H1 (cell line): ENCODE measurements around the gene KCNQ1. TPM values are rescaled to one million over a fixed set of nuclear protein-coding genes. Genes with fewer than 3 reads are reported as not detected.

Experiments
- CTCF ChIA-PET: fragments of 300-600 bp; sonication (Branson Sonifier 250); formaldehyde crosslinking; loops from one replicate; lab custom pipeline; 2021; ENCODE audit not compliant: partially characterized antibody; lab: Charles Lee
- POLR2A ChIA-PET: fragments of 300-600 bp; sonication (Branson Sonifier 250); formaldehyde crosslinking; loops from one replicate; lab custom pipeline; 2021; ENCODE audit warnings: inconsistent platforms; ENCODE audit not compliant: partially characterized antibody; lab: Charles Lee
- DNase-seq, 2 experiments: peaks; one replicate each; pipeline versions ENCODE4 v3.0.0 to v3.0.0-alpha.2; 2010 to 2022; ENCODE audit warnings: low spot score in 2 of 2, low read depth in 1 of 2, mixed read lengths in 1 of 2
- FAIRE-seq: peaks from 2 replicates; lab custom pipeline; 2011; peaks lifted over from hg19 to GRCh38; lab: Jason Lieb, UNC
- H2AFZ ChIP-seq: 2 replicates; pipeline ENCODE4 v1.8.1; 2012; ENCODE audit warnings: low read length, inconsistent platforms
- H2AK5ac ChIP-seq: 2 replicates; pipeline ENCODE4 v1.6.1; 2013; ENCODE audit warnings: low read depth, low read length
- H2BK120ac ChIP-seq: replicated peaks from 2 replicates; pipeline ENCODE3; 2013; ENCODE audit warnings: low read depth, low read length, inconsistent platforms
- H2BK12ac ChIP-seq: 2 replicates; pipeline ENCODE4 v1.6.1; 2013; ENCODE audit warnings: low read depth, low read length
- H2BK15ac ChIP-seq: 2 replicates; pipeline ENCODE4 v1.6.1; 2013; ENCODE audit warnings: low read length
- H2BK20ac ChIP-seq: 2 replicates; pipeline ENCODE4 v1.6.1; 2013; ENCODE audit warnings: low read length
- H2BK5ac ChIP-seq: 2 replicates; pipeline ENCODE4 v1.6.1; 2013; ENCODE audit warnings: low read depth, low read length
- H3K14ac ChIP-seq: 2 replicates; pipeline ENCODE4 v1.6.1; 2013; ENCODE audit warnings: inconsistent platforms; ENCODE audit not compliant: insufficient read length
- H3K18ac ChIP-seq: 2 replicates; pipeline ENCODE4 v1.6.1; 2013; ENCODE audit warnings: low read length; ENCODE audit errors: extremely low read depth
- H3K23ac ChIP-seq: 2 replicates; pipeline ENCODE4 v1.6.1; 2013; ENCODE audit warnings: inconsistent platforms; ENCODE audit not compliant: insufficient read length
- H3K23me2 ChIP-seq: 2 replicates; pipeline ENCODE4 v1.6.1; 2013; ENCODE audit warnings: low read depth, low read length
- H3K27ac ChIP-seq: 2 replicates; pipeline ENCODE4 v1.6.1; 2011; ENCODE audit warnings: low read depth, low read length, inconsistent platforms
- H3K27me3 ChIP-seq, 4 experiments: replicated peaks in 1 of 4; 1 replicate in 1 of 4; 2 replicates in 3 of 4; pipeline versions ENCODE4 v1.6.1 to v1.8.1; 2011 to 2013; ENCODE audit warnings: low read length in 3 of 4, mild to moderate bottlenecking in 3 of 4, inconsistent platforms in 2 of 4, mixed read lengths in 2 of 4, moderate library complexity in 1 of 4; ENCODE audit not compliant: control insufficient read depth in 3 of 4, insufficient read depth in 3 of 4; ENCODE audit errors: extremely low read depth in 1 of 4
- H3K36me3 ChIP-seq, 4 experiments: 2 replicates each; pipeline versions ENCODE4 v1.6.1 to v1.8.1; 2011 to 2013; ENCODE audit warnings: mild to moderate bottlenecking in 4 of 4, low read length in 3 of 4, moderate library complexity in 2 of 4, control low read depth in 1 of 4, inconsistent platforms in 1 of 4; ENCODE audit not compliant: insufficient read depth in 4 of 4, control insufficient read depth in 2 of 4
- H3K4ac ChIP-seq: replicated peaks from 2 replicates; pipeline ENCODE3; 2013; ENCODE audit warnings: low read length, low read depth, mixed read lengths, inconsistent platforms; ENCODE audit not compliant: insufficient read length
- H3K4me1 ChIP-seq, 4 experiments: replicated peaks in 1 of 4; 1 replicate in 1 of 4; 2 replicates in 3 of 4; pipeline versions ENCODE4 v1.6.1 to v1.8.1; 2011 to 2013; ENCODE audit warnings: low read length in 3 of 4, inconsistent platforms in 2 of 4, mixed read lengths in 1 of 4; ENCODE audit not compliant: insufficient read depth in 4 of 4, control insufficient read depth in 3 of 4
- H3K4me2 ChIP-seq, 2 experiments: 2 replicates each; pipeline versions ENCODE4 v1.6.1 to v1.8.1; 2011 to 2013; ENCODE audit warnings: low read depth in 2 of 2, low read length in 2 of 2, control low read depth in 1 of 2, inconsistent platforms in 1 of 2, mild to moderate bottlenecking in 1 of 2; ENCODE audit not compliant: insufficient read depth in 1 of 2
- H3K4me3 ChIP-seq, 4 experiments: fragments of 200-600, 300-600 bp in 1 of 4; sonication (generic), shearing (Covaris generic), sonication (Bioruptor Twin) in 1 of 4; 2 replicates each; pipeline versions ENCODE4 v1.5.1 to v1.8.1; 2011 to 2016; ENCODE audit warnings: low read length in 4 of 4, low read depth in 3 of 4, control low read depth in 2 of 4, inconsistent platforms in 2 of 4, mild to moderate bottlenecking in 2 of 4, mixed read lengths in 1 of 4, moderate library complexity in 1 of 4; ENCODE audit not compliant: insufficient read depth in 2 of 4; ENCODE audit errors: extremely low read depth in 1 of 4
- H3K56ac ChIP-seq: replicated peaks from 2 replicates; pipeline ENCODE3; 2013; ENCODE audit warnings: low read depth, mild to moderate bottlenecking, mixed read lengths, low read length, inconsistent platforms; ENCODE audit not compliant: insufficient read length
- H3K79me1 ChIP-seq: 2 replicates; pipeline ENCODE4 v1.6.1; 2013; ENCODE audit warnings: low read depth, low read length, control low read depth
- H3K79me2 ChIP-seq, 2 experiments: 2 replicates each; pipeline versions ENCODE4 v1.6.1 to v1.8.1; 2012 to 2013; ENCODE audit warnings: low read length in 2 of 2, mild to moderate bottlenecking in 2 of 2, inconsistent platforms in 1 of 2; ENCODE audit not compliant: insufficient read depth in 2 of 2, control insufficient read depth in 1 of 2
- H3K9ac ChIP-seq, 4 experiments: replicated peaks in 1 of 4; 1 replicate in 1 of 4; 2 replicates in 3 of 4; pipeline versions ENCODE4 v1.6.1 to v1.8.1; 2011 to 2013; ENCODE audit warnings: low read depth in 3 of 4, low read length in 3 of 4, control low read depth in 2 of 4, mild to moderate bottlenecking in 2 of 4, moderate library complexity in 2 of 4, inconsistent platforms in 1 of 4; ENCODE audit errors: extremely low read depth in 1 of 4
- H3K9me3 ChIP-seq, 2 experiments: 2 replicates each; pipeline versions ENCODE4 v1.6.1 to v1.8.1; 2012 to 2013; ENCODE audit warnings: mild to moderate bottlenecking in 2 of 2, moderate library complexity in 2 of 2, control low read depth in 1 of 2, inconsistent platforms in 1 of 2, low read depth in 1 of 2, low read length in 1 of 2, mixed read lengths in 1 of 2; ENCODE audit not compliant: insufficient read depth in 2 of 2
- H4K20me1 ChIP-seq, 2 experiments: replicated peaks in 1 of 2; 2 replicates each; pipeline versions ENCODE3 to v1.8.1; 2011 to 2013; ENCODE audit warnings: inconsistent platforms in 2 of 2, low read length in 2 of 2, mild to moderate bottlenecking in 1 of 2; ENCODE audit not compliant: insufficient read depth in 2 of 2, control insufficient read depth in 1 of 2
- H4K5ac ChIP-seq: 2 replicates; pipeline ENCODE4 v1.6.1; 2013; ENCODE audit warnings: low read length, low read depth, mixed read lengths, inconsistent platforms; ENCODE audit not compliant: insufficient read length
- H4K8ac ChIP-seq: 2 replicates; pipeline ENCODE4 v1.8.0; 2013; ENCODE audit warnings: mild to moderate bottlenecking, moderate library complexity, low read length, inconsistent platforms; ENCODE audit not compliant: insufficient read depth; ENCODE audit errors: extremely low read depth
- H4K91ac ChIP-seq: replicated peaks from 2 replicates; pipeline ENCODE3; 2013; ENCODE audit warnings: low read length, mixed read lengths, inconsistent platforms; ENCODE audit not compliant: insufficient read length
- HDAC6 ChIP-seq: IDR thresholded peaks from one replicate; pipeline ENCODE4 v1.7.1; 2012; ENCODE audit warnings: low read depth, mild to moderate bottlenecking, inconsistent platforms, low read length, moderate library complexity
- POLR2AphosphoS5 ChIP-seq: IDR thresholded peaks from 2 replicates; pipeline ENCODE4 v1.6.1; 2011; ENCODE audit warnings: low read depth, low read length
- ZNF274 ChIP-seq: IDR thresholded peaks from 2 replicates; pipeline ENCODE4 v1.7.0; 2012; ENCODE audit warnings: low read length, borderline replicate concordance; ENCODE audit errors: extremely low read depth
- WGBS, 2 experiments: shearing (Covaris generic) in 1 of 2; methylation state at CpG; one replicate each; pipeline versions ENCODE4 v1.1.6 to v1.1.7; 2013 to 2015; ENCODE audit warnings: low lambda C conversion rate in 2 of 2, mixed read lengths in 2 of 2, inconsistent platforms in 1 of 2, low coverage in 1 of 2, missing lambda C conversion rate in 1 of 2; ENCODE audit not compliant: insufficient replicate concordance in 2 of 2, insufficient coverage in 1 of 2, insufficient read length in 1 of 2; ENCODE audit errors: extremely low coverage in 1 of 2, missing lambda C conversion rate in 1 of 2; 5-methylcytosine and 5-hydroxymethylcytosine counted together
- polyA plus RNA-seq, 7 experiments: library from polyadenylated mRNA; depleted of rRNA in 3 of 7; stranded (reverse) in 5 of 7; unstranded in 2 of 7; fragments of >200 nt in 5 of 7; fragments of 200-250 nt in 2 of 7; gene quantifications; 1 replicate in 5 of 7; 2 replicates in 1 of 7; 4 replicates in 1 of 7; pipeline versions ENCODE4 v1.2.1 to v1.2.3, GENCODE V29; 2011 to 2013; ENCODE audit warnings: missing spikeins in 2 of 7, mixed read lengths in 2 of 7
- total RNA-seq: library from RNA; stranded (reverse); fragmentation: NEBNext Ultra II Directional; extraction: Animal tissue kit (Norgen Biotek cat#: 25700); gene quantifications from 2 replicates; pipeline ENCODE4 v1.2.1, GENCODE V29; 2021

The KCNQ1 gene
- total and polyA plus RNA-seq, 2 of the 8 experiments (the other 6 are each of a cell fraction or from before 2014, with no cell fraction given): 1.9 to 2.0 TPM

DNA sequence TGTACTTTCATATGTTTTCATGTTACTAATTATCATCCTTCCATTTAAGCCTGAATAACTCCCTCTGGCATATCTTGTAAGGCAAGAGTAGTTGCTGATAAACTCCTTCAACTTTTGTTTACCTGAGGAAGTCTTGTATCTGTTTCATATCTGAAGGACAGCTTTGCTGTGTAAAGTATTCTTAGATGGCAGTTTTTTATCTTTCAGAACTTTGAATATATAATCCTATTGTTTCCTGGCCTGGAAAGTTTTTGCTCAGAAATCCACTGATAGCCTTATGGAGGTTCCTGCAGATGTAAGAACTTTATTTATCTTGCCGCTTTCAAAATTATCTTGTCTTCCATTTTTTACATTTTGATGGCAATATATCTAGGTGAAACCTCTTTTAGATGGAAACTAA is 185.9 kb downstream of the KCNQ1 start:
- no peak for FAIRE-seq
- WGBS, 2 experiments: 100% methylated on average over 1 of the region's 1 CpG; no CpG with 5 or more reads in 1 of the 2 experiments
- Histone ChIP-seq H4K5ac (no peak overlapping the region), H3K4me3 (no peak overlapping the region), H3K23me2 (no peaks in the 10 kb centered on the region), H4K20me1 (no peaks in the 10 kb centered on the region), H3K4me2 (no peak overlapping the region), H3K79me1 (no peaks in the 10 kb centered on the region), H3K79me2 (no peaks in the 10 kb centered on the region), H3K9me3 (peaks cover 53 to 56% of the 10 kb centered on the region in 2 experiments), H3K27ac (no peak overlapping the region), H3K23ac (no peak overlapping the region), H2BK120ac (no peak overlapping the region), H4K8ac (no peak overlapping the region), H2BK12ac (no peak overlapping the region), H2AK5ac (no peak overlapping the region), H3K4ac (no peak overlapping the region), H2BK15ac (no peak overlapping the region), H3K18ac (no peak overlapping the region), H3K56ac (no peak overlapping the region), H2BK5ac (no peak overlapping the region), H3K4me1 (no peaks in the 10 kb centered on the region), H2BK20ac (no peak overlapping the region), H3K27me3 (peaks cover 2 to 34% (median 16%) of the 10 kb centered on the region in 4 experiments; a peak in 5 of 7 replicates), H3K9ac (no peak overlapping the region), H3K36me3 (peaks cover 0 to 4% (median 0%) of the 10 kb centered on the region in 4 experiments; a peak in 2 of 8 replicates), H2AFZ (no peak overlapping the region), H4K91ac (no peak overlapping the region), H3K14ac (no peak overlapping the region)
- no peak for DNase-seq
- CTCF ChIA-PET: no interaction called here
- TF ChIP-seq POLR2AphosphoS5 (no peak), HDAC6 (no peak), ZNF274 (no peak)
- POLR2A ChIA-PET: no interaction called here
